RWPE1 (cell line): ENCODE data around the gene MST1.

Source experiments
- CTCF ChIA-PET: fragments of 350-600 bp; sonication (Branson Sonifier 250); formaldehyde crosslinking; extraction: SDS; loops from one replicate; lab custom pipeline; 2021; lab: Yijun Ruan, JAX
- POLR2A ChIA-PET: fragments of 400-600 bp; formaldehyde crosslinking; extraction: SDS; loops from one replicate; lab custom pipeline; 2020; ENCODE audit warnings: antibody characterized with exemption; ENCODE audit not compliant: low non-redundant PET; lab: Yijun Ruan, JAX
- DNase-seq: peaks from one replicate; pipeline ENCODE4 v3.0.0; 2012; ENCODE audit warnings: low spot score
- H3K27ac ChIP-seq: fragments of 450-650 bp; 2 replicates; pipeline ENCODE4 v1.5.1; 2017
- TF ChIP-seq, protein P1 (sequence below): fragments of 450-650 bp; conservative IDR thresholded peaks from 2 replicates; pipeline ENCODE4 v1.5.1; 2017; ENCODE audit warnings: low read depth, mild to moderate bottlenecking

MST1 gene

DNA sequence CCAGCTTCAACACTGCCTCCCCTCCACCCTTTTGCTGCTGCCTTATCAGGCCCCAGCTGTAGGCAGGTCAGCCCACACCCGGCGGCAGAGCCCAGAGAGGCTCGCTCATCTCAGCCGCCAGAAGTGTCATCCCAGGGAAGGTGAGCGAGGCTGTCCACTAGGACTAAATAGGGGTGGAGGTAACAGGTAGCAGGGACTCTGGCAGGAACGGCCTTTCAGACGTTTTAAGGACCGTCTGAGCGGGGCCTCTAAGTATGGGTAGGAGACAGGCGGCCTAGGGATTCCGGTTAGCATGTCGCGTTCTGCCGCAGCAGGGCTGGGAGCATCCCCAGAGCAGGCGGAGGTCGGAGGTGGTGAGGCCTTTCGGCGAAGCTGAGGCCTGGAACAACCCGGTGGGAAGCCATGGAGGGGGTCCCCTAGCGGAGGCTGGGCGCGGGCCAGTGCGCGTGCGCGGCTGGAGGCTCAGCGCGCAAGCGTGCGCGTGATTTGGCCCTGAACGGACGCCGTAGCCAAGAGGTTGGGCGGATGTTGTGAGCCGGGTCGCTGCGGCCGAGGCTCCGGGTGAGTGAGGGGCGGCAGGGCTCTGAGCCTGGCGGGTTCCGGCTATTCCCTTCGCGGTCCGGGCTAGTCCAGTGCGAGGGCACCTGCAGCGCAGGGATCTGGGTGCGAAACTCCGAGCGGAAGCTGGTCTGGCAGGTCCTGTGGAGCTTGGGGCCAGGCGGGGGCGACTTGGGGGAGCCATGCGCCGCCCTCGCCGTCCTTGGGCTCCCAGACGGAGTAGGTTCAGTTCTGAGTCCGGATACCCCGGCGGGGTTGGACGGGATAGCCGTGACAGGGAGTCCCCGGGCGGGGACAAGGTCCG lies at the start of gene MST1, which contains the start of gene RNF123:
Gene MST1, minus strand, starts transcription at position 429 of the 862 bp plus-strand sequence. CDS start 783 bp downstream, outside the sequence.
Gene RNF123, plus strand, starts transcription at position 512 of the 862 bp plus-strand sequence. CDS start 1,609 bp downstream, outside the sequence.
- ChIA-PET POLR2A (no interaction called here), CTCF (interaction anchor here (0.6 kb wide), 1 partner anchor 1490 kb away, joined by 4 read pairs; no protein-coding TSS in a partner anchor)
- peak within 1 kb of the TSS; percentile 69 for H3K27ac ChIP-seq
- TF ChIP-seq, protein P1, sequence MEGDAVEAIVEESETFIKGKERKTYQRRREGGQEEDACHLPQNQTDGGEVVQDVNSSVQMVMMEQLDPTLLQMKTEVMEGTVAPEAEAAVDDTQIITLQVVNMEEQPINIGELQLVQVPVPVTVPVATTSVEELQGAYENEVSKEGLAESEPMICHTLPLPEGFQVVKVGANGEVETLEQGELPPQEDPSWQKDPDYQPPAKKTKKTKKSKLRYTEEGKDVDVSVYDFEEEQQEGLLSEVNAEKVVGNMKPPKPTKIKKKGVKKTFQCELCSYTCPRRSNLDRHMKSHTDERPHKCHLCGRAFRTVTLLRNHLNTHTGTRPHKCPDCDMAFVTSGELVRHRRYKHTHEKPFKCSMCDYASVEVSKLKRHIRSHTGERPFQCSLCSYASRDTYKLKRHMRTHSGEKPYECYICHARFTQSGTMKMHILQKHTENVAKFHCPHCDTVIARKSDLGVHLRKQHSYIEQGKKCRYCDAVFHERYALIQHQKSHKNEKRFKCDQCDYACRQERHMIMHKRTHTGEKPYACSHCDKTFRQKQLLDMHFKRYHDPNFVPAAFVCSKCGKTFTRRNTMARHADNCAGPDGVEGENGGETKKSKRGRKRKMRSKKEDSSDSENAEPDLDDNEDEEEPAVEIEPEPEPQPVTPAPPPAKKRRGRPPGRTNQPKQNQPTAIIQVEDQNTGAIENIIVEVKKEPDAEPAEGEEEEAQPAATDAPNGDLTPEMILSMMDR: no peak
- peak; percentile 69 for DNase-seq

DNA sequence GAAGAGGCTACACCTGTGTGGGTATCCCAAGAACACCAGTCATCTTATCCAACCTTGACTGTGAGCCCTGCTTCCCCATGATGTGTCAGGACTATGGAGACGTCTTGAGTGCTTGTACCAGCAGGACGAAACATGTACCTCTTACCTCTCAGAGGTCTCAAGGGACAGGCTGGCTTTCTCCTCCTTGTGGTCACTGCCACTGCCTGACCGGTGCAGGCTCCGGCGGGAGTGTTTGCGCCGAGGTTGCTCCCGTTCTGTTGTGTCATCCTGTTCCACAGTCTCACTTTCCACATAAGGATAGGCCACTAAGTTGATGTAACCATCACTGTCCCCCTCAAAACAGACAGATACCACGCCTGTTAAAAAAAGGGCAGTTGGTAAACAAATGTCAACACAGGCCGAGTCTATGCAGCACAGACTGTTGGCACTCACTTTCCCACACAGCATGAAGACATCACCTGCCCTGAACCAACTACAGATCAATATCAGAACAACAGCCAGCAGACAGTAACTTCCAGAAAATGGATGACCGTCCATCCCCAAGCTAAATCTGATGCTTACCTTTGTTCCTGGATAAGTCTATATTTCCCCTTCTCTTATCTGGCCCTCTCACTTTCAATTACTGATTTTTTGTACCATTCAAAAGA lies 48.9 kb upstream of the MST1 start:
- POLR2A ChIA-PET: no interaction called here
- TF ChIP-seq, protein P1: no peak
- no peak for DNase-seq
- CTCF ChIA-PET: no interaction called here
- 0 out of 2 replicates have a peak overlapping the region, but pooled peaks have one; percentile 2 for H3K27ac ChIP-seq

DNA sequence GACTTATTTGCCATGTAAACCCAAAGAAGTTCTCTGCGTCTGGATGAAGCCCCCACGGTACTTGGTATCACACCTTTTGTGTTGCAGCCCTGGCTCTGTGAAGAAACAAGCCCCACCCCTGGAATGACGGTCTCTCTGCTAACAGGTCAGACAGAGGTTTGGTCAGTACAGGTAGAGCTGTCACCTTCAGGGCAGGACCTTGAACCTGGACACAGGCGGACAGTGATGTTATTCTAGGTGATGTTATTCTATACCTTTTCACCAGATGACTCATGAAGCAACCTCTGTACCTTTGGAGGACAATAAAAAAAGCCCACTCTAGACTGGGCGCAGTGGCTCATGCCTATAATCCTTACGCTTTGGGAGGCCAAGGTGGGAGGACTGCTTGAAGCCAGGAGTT lies 45.5 kb upstream of the MST1 start:
- H3K27ac ChIP-seq: no peak overlapping the region
- ChIA-PET CTCF (no interaction called here), POLR2A (no interaction called here)
- TF ChIP-seq, protein P1: no peak
- DNase-seq: no peak

DNA sequence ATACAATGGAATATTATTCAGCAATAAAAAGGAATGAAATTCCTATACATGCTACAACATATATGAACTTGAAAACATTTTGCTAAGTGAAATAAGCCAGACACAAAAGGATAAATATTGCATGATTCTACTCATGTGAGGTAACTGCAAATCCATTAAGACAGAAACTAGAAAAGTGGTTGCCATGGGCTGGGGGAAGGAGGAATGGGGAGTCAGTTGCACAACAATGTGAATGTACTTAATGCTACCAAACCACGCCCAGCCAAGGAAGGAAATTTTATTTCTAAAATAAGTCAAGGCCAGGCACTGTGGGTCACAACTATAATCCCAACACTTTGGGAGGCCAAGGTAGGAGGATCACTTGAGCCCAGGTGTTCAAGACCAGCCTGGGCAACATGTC lies 44.3 kb upstream of the MST1 start:
- no peak for DNase-seq
- ChIA-PET POLR2A (no interaction called here), CTCF (interaction anchor here (0.6 kb wide), 1 partner anchor 14 kb away, joined by 3 read pairs; no protein-coding TSS in a partner anchor)
- no peak overlapping the region for H3K27ac ChIP-seq
- TF ChIP-seq, protein P1: no peak

DNA sequence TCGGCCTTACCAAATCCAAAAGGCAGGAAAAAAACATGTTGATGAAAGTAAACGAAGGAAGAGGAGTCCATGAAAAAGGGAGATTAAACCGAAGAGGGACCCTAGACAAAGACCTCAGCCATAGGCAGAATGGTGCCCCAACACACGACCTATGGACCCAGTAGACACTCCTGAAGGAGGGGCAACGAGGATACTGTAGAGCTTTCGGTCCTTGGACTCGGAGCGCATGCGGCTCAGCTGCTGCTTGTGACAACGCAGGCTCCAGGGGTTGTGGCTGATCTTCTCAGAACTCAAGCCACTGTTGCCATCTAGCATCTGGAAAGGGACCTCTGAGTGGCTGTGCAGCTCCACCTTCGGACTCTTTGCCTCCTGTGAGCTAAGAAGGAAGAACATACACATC lies 43.3 kb upstream of the MST1 start:
- H3K27ac ChIP-seq: no peak overlapping the region
- ChIA-PET POLR2A (no interaction called here), CTCF (no interaction called here)
- DNase-seq: no peak
- TF ChIP-seq, protein P1: no peak

DNA sequence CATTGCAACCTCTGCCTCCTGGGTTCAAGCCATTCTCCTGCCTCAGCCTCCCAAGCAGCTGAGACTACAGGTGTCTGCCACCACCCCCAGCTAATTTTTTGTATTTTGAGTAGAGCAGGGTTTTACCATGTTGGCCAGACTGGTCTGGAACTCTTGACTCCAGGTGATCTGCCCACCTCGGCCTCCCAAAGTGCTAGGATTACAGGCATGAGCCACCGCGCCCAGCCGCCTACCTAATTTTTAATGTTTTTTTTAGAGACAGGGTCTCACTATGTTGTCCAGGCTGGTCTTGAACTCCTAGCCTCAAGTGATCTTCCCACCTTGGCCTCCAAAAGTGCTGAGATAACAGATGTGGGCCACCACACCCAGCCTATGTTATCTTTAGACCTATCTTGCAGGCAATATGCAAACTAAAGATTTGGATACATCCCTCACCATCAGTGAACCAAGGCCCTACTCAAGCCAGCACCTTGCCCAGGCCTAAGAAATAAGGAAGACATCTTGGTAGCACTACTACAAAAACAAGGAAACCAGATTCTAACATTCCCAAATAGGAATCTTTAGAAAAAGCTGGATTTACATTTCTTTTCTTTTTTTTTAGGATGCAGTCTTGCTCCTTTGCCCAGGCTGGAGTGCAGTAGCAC lies 40.8 kb upstream of the MST1 start:
- DNase-seq: no peak
- POLR2A ChIA-PET: no interaction called here

More for the DNA sequence above, 40.8 kb upstream of the MST1 start:
- no peak overlapping the region for H3K27ac ChIP-seq
- CTCF ChIA-PET: interaction anchor here (0.6 kb wide), 1 partner anchor 595 kb away, joined by 6 read pairs; no protein-coding TSS in a partner anchor
- TF ChIP-seq, protein P1: no peak
